H1 (cell line): ENCODE measurements around the gene CACNA1C. TPM values are rescaled to one million over a fixed set of nuclear protein-coding genes. Genes with fewer than 3 reads are reported as not detected.

Experiments
- RNF2 ChIP-seq: fragments of 200-900, 300-1000 bp; sonication (generic); IDR thresholded peaks from 2 replicates; pipeline ENCODE4 v1.7.1; 2016; ENCODE audit warnings: borderline replicate concordance, low read depth, mild to moderate bottlenecking, antibody characterized with exemption, low read length; ENCODE audit not compliant: poor library complexity, severe bottlenecking; ENCODE audit errors: missing control alignments
- TBP ChIP-seq: IDR thresholded peaks from 2 replicates; pipeline ENCODE4 v1.6.1; 2011; ENCODE audit warnings: low read depth, low read length, improper control_type of control experiment
- polyA plus RNA-seq, 7 experiments: library from polyadenylated mRNA; depleted of rRNA in 3 of 7; stranded (reverse) in 5 of 7; unstranded in 2 of 7; fragments of >200 nt in 5 of 7; fragments of 200-250 nt in 2 of 7; gene quantifications; 1 replicate in 5 of 7; 2 replicates in 1 of 7; 4 replicates in 1 of 7; pipeline versions ENCODE4 v1.2.1 to v1.2.3, GENCODE V29; 2011 to 2013; ENCODE audit warnings: missing spikeins in 2 of 7, mixed read lengths in 2 of 7
- total RNA-seq: library from RNA; stranded (reverse); fragmentation: NEBNext Ultra II Directional; extraction: Animal tissue kit (Norgen Biotek cat#: 25700); gene quantifications from 2 replicates; pipeline ENCODE4 v1.2.1, GENCODE V29; 2021

The CACNA1C gene
- total and polyA plus RNA-seq, 2 of the 8 experiments (the other 6 are each of a cell fraction or from before 2014, with no cell fraction given) = 1.3 TPM

DNA sequence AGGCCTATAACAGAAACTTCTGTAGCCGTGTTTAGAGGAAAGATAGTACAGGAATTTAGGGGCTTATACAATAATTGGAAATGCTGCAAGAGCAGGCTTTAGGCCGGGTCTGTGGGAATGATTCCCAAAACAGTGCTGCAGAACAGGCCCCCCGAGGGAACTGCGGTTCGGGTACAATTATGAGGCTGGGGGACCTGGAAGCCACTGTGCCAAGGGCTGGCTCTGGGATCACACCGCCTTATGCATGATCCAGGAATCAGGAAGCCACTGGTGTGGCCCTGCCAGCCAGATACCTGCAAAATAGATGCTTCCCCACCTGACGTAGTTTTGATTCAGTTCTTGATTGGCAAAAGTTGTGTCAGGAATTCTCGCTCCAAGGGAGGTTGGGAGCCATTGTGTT is 55.4 kb downstream of the CACNA1C start (continued):
- TF ChIP-seq RNF2 = no peak
- TF ChIP-seq TBP = no peak
